ENCODE results near the gene GON4L.
"Not testable (repeated sequence)": the region's sequence is repeated elsewhere in the genome, so short reads cannot be mapped to it uniquely, and the experiment has no call there.

GRCh38 chr1:155718524-155719115 lies 138.4 kb downstream of the GON4L start:
- not testable (repeated sequence) for TF ChIP-seq POLR2A (IDR thresholded peaks at IDR 0.05); CTCF (IDR thresholded peaks at IDR 0.05 in 4 of 5, conservative IDR thresholded peaks at IDR 0.05 in 1 of 5)
